ENCODE data around the gene PUS7.

DNA sequence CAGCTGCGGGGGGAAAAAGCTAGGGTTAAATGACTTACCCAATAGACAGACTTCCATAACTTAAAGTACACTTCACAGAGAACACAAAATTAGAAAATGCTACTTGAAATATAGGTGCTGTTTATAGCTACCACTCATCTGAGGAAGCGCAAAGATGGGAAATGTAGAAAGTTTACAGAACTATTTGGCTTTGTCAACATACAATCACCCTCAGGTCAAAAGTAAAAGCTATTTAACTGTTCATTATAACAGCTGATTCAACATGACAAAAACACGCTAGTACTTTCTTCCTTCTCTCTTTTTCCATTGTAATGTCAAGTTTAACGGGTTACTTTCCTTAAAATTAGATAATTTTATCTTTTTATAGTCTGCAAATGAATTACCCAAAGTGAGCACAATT is 51.2 kb downstream of the PUS7 start:
- TF ChIP-seq, protein P1, sequence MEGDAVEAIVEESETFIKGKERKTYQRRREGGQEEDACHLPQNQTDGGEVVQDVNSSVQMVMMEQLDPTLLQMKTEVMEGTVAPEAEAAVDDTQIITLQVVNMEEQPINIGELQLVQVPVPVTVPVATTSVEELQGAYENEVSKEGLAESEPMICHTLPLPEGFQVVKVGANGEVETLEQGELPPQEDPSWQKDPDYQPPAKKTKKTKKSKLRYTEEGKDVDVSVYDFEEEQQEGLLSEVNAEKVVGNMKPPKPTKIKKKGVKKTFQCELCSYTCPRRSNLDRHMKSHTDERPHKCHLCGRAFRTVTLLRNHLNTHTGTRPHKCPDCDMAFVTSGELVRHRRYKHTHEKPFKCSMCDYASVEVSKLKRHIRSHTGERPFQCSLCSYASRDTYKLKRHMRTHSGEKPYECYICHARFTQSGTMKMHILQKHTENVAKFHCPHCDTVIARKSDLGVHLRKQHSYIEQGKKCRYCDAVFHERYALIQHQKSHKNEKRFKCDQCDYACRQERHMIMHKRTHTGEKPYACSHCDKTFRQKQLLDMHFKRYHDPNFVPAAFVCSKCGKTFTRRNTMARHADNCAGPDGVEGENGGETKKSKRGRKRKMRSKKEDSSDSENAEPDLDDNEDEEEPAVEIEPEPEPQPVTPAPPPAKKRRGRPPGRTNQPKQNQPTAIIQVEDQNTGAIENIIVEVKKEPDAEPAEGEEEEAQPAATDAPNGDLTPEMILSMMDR (IDR thresholded peaks at IDR 0.05; ENCODE audit: low read depth, low read length) = no peak
- no peak for TF ChIP-seq POLR2A (IDR thresholded peaks at IDR 0.05; ENCODE audit: extremely low read depth, insufficient read length)
- TF ChIP-seq, protein P2, sequence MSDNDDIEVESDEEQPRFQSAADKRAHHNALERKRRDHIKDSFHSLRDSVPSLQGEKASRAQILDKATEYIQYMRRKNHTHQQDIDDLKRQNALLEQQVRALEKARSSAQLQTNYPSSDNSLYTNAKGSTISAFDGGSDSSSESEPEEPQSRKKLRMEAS (IDR thresholded peaks at IDR 0.05; ENCODE audit: low read depth, low read length) = no peak

All from NB4 (cell line).